ENCODE measurements around the gene CASP10.
"Not testable (repeated sequence)": the region's sequence is repeated elsewhere in the genome, so short reads cannot be mapped to it uniquely, and the experiment has no call there.

Gene CASP10

DNA sequence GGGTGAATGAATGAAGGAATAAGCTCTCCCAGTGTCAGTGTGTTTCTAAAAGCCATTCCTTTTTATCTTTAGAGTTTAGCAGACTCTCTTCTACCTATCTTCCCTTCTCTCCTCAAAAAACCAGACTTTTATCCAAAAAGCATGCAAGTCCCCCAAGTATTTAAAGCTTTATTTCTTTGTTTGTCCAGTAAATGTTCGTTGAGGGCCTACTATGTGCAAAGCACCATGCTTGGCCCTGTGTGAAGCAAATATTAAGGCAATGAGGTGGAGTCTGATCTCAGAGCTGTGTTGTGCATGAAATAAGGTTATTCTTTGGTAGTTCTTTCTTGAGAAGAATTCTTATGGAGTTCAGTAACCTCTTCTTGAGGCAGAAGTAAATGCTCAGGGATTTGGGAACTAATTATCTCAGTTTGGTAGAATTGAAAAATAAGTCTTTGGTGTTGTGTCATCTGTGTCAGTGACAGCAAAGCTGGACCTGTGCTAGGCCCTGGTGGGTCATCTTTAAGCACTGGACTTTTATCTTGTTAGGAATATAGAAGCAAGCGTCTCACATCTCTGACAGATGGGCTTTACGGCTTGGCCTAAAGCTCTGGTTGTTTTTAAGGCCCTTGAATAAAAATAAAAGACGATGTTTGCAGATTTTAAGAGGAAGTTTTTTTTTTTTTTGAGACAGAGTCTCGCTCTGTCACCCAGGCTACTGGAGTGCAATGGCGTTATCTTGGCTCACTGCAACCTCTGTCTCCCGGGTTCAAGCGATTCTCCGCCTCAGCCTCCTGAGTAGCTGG is 28.1 kb upstream of the CASP10 start:
- DNase-seq (ENCODE audit: low read depth in 3 of 3) = no peak

DNA sequence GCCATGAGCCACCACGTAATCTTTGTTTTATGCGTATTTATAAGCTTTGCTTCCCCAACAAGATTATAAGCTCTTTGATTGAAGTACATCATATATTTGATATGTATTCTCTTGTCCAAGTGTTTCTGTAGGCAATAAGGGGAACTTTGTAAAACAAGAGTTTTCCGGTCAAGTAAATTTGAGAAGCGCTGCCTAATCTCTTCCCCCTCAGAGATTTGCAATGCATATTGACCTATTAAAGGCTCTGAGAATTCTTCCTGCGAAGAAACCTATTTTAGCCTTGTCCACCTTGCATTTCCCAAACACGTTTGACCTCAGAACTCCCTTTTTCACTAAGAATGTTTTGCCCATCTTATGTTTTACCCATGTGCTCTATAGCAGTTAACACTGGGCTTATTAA is 26.9 kb upstream of the CASP10 start:
- no peak for DNase-seq (ENCODE audit: low read depth in 3 of 3)

DNA sequence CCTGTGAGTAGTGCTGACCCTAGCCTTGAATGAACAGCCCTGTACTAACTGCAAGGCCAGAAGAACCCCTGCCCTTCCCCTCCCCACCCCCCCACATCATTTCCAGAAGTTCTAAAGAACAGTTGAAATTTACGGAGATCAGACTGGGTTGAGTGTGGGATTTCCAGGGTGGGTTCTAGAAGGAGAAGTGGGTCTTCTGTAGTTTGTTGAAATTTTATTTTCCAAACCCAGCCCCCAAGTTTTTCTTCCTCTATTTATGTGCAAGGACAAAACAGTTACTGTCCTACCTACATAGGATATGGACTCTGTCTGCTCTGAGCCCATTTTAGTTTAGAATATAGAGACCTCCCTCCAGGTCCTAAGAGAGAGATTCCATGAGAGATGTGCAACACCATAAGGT is 26.3 kb upstream of the CASP10 start:
- DNase-seq (ENCODE audit: low read depth in 3 of 3) = no peak

DNA sequence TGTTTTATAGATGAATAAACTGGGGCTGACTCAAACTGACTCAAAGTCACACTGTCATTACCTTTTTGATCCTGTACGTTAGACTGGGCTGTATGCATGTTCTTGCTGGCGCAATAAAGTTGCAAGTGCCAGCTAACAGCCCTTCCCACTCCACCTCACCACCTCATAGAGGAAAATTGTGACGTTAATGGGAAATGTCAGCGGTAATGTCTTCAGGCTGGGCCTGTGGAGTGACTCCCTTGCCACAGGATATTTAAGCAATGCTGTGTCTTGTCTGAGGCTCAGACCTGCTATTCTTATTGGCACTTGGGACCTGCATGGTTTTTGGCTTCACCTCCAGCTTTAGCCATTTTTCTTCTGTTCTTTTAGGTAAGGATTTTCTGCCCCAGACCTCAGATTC is 25.2 kb upstream of the CASP10 start:
- no peak for DNase-seq (ENCODE audit: low read depth in 3 of 3)

DNA sequence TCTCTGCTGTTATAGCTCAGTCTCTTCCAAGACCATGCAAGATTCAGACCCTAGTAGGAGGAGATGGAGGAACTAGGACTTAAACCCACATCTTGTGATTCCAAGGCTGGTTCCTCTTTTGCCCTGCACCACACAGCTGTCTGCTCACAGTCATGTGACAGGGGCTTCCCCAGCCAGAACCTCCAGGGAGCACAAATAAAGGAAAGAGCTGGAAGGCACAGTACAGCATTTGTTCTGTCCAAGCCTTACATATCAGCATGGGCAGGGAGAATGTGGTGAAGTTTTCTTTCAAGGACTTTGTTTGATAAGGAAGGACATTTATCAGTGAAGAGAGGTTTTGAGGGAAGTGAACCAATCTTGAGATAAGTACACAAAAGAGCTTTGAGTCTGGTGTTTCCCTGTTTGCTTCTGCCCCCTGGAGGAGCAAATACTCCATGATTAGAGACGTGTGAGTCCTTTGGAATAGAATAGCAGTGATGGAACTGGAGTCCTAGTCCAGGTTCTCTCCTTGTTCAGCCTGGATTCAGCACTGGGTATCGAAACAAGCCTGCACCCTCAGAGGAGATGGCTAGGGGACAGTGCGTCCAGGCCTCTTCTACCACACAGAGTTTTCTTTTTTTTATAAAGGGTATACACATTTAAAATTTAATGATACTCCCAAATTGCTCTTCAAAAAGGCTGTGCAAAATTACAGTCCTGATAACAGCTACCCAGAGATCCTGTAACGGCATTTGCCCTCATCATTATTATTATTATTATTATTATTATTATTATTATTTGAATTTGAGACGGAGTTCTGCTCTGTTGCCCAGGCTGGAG is 24.6 kb upstream of the CASP10 start:
- DNase-seq (ENCODE audit: low read depth in 3 of 3) = no peak

DNA sequence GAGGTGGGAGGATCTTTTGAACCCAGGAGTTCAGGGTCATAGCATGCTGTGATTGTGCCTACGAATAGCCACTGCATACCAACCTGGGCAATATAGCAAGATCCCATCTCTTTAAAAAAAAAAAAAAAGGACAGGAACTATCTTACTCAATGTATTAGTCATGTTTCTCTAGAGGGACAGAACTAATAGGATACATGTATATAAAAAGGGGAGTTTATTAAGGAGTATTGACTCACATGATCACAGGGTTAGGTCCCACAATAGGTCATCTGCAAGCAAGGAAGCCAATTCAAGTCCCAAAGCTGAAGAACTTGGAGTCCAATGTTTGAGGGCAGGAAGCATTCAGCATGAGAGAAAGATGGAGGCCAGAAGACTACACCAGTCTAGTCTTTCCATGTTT is 18.8 kb upstream of the CASP10 start:
- no peak for DNase-seq (ENCODE audit: low read depth in 3 of 3)

DNA sequence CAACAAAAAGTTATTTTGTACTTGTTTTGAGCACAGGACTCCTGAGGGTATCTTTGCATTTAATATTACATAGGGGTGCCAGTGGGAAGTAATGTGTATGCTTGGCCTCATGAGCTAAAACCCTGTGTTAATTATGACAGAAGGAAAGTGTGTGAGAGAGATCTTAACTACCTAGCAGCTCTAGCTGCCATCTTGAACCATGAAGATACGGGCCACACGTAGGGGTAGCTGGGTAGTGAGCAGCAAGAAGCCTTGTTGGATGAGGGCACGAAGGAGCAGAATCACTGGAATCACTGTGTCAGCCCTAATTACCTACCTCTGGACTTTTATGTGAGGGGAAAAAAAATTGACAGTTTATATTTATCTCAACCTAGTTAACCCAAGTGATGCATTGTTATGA is 15.4 kb upstream of the CASP10 start:
- DNase-seq (ENCODE audit: low read depth in 3 of 3) = no peak

DNA sequence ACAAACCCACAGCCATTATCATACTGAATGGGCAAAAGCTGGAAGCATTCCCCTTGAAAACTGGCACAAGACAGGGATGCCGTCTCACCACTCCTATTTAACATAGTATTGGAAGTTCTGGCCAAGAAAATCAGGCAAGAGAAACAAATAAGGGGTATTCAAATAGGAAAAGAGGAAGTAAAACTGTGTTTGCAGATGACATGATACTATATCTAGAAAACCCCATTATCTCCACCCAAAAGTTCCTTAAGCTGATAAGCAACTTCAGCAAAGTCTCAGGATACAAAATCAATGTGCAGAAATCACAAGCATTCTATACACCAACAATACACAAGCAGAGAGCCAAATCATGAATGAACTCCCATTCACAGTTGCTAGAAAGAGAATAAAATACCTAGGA is 14.4 kb upstream of the CASP10 start:
- not testable (repeated sequence) for DNase-seq (ENCODE audit: low read depth in 3 of 3)

DNA sequence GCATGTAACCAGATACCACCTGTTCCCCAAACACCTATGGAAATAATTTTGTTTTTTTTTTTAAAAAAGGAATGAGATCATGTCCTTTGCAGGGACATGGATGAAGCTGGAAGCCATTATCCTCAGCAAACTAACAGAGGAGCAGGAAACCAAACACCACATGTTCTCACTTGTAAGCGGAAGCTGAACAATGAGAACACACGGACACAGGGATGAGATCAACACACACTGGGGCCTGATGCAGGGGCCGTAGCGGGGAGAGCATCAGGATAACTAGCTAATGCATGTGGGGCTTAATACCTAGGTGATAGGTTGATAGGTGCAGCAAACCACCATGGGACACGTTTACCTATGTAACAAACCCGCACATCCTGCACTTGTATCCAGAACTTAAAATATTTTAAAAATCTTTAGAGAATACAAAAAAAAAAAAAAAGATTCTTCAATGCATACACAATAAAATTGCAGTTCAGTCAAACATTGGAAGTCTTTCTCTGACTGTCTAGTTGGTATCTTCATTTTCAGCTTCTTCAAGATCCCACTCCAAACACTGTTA is 11.6 kb upstream of the CASP10 start:
- no peak for DNase-seq (ENCODE audit: low read depth in 3 of 3)

DNA sequence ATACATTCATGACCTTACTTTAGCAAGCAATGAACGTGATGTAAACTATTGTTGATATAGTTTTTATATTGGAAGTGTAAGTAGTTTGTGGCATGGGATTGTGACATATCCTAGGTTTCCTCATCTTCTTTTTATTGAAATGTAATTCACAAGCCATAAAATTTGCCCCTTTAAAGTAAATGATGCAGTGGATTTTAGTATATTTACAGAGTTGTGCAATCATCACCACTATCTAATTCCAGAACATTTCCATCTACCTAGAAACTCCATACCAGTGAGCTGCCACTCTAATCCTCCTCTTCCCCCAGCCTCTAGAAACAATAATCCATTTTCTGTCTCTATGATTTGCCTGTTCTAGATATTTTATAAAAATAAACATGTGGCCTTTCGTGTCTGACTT is 10.7 kb upstream of the CASP10 start:
- DNase-seq (ENCODE audit: low read depth in 3 of 3) = no peak

DNA sequence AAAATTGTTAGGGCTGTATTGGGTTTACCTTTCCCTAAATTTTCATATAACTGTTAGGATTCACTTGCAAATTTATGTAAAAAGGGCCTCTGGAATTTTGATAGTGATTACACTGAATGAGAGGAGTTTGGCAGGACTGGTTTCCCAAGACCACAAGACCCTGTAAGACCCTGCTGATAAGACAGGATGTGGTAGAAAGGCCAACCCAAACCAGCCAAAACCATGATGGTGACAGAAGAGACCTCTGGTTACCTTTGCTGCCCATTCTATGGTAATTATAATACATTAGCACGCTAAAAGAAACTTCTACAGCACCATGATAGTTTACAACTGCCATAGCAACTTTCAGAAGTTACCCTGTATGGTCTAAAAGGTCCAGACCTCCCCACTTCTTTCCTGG is 8.3 kb upstream of the CASP10 start:
- no peak for DNase-seq (ENCODE audit: low read depth in 3 of 3)

DNA sequence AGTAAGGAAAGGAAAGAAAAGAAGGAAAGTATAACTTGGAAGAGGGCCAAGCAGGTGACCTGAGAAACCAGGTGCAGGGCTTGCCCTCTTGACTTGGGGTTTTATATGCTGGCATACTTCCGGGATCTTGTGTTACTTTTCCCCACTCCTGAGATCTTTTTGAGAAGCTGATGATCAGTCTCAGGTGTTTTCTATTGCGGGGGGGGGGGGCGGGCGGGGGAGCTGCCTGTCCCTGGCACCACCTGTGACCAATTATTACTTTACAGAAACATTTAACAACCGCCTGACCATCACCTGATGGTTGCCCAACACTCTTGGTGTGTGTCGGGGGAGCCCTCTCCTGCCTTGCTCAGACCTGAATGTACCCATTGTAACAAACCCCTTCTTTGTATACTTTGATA is 6.9 kb upstream of the CASP10 start:
- DNase-seq (ENCODE audit: low read depth in 3 of 3) = no peak

DNA sequence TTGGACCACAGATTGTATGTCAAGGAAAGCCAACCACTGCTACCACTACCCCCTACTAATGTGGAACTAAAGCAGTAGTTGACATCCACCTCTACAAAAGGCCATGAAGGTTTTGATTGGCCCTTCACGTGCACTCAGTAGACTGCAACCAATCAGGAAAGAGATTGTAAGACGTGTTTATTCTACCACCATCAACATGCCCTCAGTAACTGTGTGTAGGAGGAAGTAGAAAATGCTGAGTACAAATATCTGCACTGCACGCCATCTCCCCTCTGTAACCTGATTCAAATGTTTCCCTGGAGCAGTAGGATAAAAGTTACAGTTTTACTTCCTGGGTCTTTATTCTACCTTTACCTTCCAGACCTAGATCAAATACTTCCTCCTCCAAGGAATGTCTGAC is 2.9 kb upstream of the CASP10 start:
- no peak for DNase-seq (ENCODE audit: low read depth in 3 of 3)

DNA sequence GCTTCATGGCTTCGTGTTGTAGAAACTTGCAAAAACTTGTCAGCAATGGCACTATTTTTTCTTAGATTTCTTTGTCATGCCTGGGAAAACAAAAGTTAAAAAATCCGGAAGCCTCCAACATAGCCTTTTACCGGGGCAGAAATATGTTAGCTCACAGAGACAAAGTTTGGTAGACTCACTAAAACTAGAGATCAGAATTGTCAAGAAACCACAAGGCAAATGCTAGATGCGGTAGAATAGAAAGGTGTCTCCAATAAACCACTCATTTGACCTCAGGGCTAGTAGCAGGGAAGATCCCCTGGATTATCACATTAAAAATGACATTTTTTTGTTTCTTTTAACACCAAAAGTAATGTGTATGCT is 405 bp downstream of the CASP10 start:
- DNase-seq (ENCODE audit: low read depth in 3 of 3) = no peak

DNA sequence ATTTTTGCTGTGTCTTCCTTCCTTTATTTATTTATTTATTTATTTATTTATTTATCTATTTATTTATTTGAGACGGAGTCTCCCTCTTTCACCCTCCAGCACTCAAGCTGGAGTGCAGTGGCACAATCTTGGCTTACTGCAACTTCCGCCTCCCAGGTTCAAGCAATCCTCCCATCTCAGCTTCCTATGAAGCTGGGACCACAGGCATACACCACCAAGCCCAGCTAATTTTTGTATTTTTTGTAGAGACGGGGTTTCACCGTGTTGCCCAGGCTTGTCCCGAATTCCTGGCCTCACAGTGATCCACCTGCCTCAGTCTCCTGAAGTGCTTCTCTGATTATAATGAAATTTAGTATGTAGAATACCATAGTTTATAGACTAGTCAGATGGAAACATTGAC is 894 bp downstream of the CASP10 start:
- DNase-seq (ENCODE audit: low read depth in 3 of 3) = not testable (repeated sequence)

DNA sequence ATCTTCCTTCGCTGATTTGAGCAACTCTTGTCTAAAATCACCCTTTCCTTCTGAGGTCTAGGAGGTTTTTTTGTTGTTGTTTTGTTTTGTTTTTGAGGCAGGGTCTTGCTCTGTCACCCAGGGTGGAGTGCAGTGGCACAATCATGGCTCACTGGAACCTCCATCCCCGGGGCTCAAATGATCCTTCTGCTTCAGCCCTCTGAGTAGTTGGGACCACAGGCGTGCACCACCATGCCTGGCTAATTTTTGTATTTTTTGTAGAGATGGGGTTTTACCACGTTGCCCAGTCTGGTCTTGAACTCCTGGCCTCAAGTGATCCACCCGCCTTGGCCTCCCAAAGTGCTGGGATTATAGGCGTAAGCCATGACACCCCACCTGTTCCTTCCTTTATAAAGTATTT is 1.3 kb downstream of the CASP10 start:
- DNase-seq (ENCODE audit: low read depth in 3 of 3) = not testable (repeated sequence)

DNA sequence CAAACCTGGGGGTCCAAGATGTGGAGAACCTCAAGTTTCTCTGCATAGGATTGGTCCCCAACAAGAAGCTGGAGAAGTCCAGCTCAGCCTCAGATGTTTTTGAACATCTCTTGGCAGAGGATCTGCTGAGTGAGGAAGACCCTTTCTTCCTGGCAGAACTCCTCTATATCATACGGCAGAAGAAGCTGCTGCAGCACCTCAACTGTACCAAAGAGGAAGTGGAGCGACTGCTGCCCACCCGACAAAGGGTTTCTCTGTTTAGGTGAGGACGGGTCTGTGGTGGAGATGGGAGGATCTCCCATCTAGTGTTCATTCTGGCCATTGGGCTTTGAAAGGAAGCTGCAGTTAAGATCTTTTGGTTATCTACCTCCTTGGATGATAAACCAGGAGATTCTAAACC is 2.9 kb downstream of the CASP10 start:
- no peak for DNase-seq (ENCODE audit: low read depth in 3 of 3)

DNA sequence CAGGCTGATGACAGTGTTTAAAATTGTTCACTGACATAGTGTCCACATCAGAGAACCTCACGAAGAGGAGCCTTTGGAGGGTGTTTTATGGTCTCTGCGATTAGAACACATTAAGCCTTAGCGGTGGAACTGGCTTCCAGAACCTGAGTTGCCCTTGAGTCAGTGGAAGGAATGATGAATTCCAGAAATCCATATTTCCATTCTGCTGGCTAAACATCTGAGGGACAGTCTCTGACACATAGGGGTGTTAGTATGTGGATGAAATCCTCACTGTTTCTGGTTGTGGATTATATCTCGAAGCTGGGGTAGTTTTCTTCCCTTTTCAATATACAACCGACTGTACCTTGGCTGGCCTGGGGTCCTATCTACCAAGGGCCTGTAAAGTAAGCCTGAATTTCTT is 4.0 kb downstream of the CASP10 start:
- no peak for DNase-seq (ENCODE audit: low read depth in 3 of 3)

DNA sequence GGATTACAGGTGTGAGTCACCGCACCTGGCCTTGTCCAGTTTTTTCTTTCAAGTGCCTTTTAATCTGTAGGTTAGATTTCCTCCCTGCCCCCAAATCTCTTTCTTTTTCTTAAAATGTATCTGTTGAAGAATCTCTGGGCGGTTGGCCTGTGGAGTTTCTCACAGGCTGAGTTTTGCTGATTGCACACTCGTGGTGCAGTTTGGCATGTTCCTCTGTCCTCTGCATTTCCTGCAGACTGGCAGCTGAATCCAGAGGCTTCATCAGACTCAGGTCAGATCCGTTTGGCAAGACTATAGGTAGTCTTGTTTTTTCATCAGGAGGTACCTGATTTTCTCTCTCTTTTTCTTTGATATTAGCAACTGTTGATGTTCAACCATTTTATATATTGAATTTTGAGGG is 5.5 kb downstream of the CASP10 start:
- DNase-seq (ENCODE audit: low read depth in 3 of 3) = no peak

DNA sequence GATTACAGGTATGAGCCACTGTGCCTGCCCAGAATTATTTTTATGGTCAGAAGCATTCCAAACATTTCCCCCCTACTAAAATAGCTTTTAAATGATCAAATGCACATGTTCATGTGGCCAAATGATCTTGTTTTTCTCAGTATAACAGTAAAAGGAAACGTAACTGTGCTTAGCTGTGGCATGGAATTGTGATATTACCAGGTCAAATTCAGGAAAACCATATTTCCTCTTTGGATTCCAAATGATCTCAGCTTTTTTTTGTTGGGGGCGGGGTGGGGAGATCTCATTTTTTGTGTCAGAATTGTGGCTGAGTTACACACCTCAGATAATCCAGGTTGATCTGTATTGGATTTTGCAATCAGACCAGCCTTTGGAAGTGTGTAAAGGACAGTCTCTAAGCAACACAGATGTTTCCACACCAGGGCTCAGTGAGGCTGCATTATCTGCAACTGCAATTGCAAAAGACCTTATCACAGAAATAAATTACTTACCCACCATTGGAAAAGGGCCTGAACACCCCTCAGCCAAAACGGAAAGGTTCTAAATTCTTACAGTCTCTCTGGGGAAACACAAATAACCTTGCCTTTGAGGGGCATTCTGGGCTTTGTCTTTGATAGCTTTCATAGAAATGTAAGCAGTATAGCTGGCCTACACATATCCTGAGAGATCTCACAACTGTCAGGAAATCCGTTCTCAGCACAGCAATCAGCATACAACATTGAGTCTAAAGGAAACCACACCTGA is 8.4 kb downstream of the CASP10 start:
- no peak for DNase-seq (ENCODE audit: low read depth in 3 of 3)

DNA sequence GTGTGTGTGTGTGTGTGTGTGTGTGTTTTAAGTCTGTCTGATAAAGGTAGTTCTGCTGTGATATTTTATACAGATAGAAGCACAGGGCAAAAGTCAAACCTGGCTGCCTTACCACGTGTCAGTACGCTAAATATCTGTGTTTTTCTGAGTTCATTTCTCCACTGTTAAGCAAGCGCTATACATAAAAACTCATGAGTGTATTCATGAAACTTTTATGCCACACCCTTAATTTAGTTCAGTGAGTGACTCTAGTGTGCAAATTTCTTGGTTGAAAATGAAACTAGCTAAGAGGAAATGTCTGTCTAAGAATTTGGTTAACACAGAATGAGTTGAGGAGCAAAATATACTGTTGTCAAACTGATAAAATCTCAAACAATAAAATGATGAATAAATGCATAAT is 11.2 kb downstream of the CASP10 start:
- no peak for DNase-seq (ENCODE audit: low read depth in 3 of 3)

DNA sequence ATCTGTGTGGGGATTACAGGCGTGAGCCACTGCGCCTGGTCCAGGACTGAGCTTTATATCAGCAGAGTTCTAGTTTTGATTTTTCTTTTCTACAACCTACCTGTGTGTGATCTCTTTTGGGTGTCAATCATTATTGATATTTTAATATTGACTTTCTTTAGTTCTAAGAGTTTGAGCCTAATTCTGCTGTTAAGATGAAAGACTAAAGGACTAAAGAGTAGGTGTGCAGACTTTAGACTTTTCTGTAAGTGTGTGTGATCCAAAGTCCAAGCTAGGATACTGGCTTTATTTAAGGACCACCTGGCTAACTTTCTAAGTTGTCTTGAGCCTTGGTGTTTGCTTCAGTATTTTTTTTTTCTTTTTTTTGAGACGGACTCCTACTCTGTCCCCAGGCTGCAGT is 12.4 kb downstream of the CASP10 start:
- no peak for DNase-seq (ENCODE audit: low read depth in 3 of 3)
